ENCODE measurements around the gene DPP9.

GRCh38 chr19:4638317-4638716, 85.3 kb downstream of the DPP9 start:
- no peak for TF ChIP-seq EP300 (IDR thresholded peaks at IDR 0.05; ENCODE audit: borderline replicate concordance)
- no peak for TF ChIP-seq EGR1 (IDR thresholded peaks at IDR 0.05)
